GM10266 (cell line): ENCODE measurements around the gene MYOZ3.

Experiments used
- DNase-seq: peaks from one replicate; pipeline ENCODE4 v3.0.0; 2012; ENCODE audit errors: extremely low spot score
- CTCF ChIP-seq: IDR thresholded peaks from 2 replicates; pipeline ENCODE4 v1.5.1; 2012; ENCODE audit warnings: mild to moderate bottlenecking, low read depth; ENCODE audit not compliant: control insufficient read depth, insufficient read depth; ENCODE audit errors: missing control alignments

The MYOZ3 gene

GRCh38 chr5:150692276-150692675 lies 31.2 kb downstream of the MYOZ3 start:
- no peak for TF ChIP-seq CTCF
- DNase-seq, result no peak

- no peak for DNase-seq
- TF ChIP-seq CTCF, result no peak
Measured at GRCh38 chr5:150694612-150695011, 33.6 kb downstream of the MYOZ3 start.

- no peak for TF ChIP-seq CTCF
- no peak for DNase-seq
Measured at GRCh38 chr5:150700246-150700593, 39.2 kb downstream of the MYOZ3 start.

- peak; percentile 70 for TF ChIP-seq CTCF
- peak; percentile 83 for DNase-seq
Measured at GRCh38 chr5:150700594-150701377, 39.7 kb downstream of the MYOZ3 start, which contains the start of gene RBM22. TSS of gene RBM22 (minus strand) at chr5:150701062. CDS start at chr5:150700985, 77 bp downstream.

DNA sequence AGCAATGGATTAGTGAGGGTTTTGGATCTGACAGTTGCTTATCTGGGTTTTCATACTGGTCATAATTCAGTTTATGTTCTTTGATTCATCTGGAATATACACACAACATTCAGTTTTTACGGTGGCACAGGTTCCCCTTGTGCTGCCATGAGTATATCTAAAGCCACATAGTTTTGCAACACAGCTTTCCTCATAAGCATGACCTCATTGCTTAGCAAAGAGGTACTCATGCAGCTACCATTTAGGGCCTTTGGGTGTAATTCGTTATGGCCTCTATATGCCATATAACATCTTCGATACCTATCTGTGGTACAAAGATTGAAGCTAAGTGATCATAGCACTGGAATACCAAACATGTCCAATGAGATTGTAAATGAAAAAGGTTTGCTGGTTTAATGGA lies 42.7 kb downstream of the MYOZ3 start:
- no peak for DNase-seq
- TF ChIP-seq CTCF, result no peak

GRCh38 chr5:150706776-150707390 lies 45.8 kb downstream of the MYOZ3 start:
- no peak for TF ChIP-seq CTCF
- DNase-seq, result no peak

DNA sequence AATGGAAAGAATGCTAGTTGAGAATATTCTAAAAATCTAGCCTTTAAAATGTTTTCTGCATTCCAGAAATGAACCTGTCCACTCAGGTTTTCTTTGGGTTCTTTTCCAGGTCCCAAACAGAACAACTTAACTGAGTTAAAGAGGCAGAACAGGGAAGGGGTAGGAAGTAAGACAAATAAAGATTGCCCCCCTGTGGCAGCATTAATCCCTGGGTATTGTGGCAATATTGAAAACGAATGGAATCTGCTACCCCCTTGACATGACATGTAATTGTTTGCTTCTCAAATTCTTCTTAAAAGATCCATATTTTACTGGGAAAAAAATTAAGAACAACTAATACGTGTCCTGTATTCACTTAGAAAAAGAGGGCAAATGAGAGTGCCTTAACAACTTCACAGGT lies 49.1 kb downstream of the MYOZ3 start:
- peak; percentile 10 for TF ChIP-seq CTCF
- no peak for DNase-seq
